Stomach (tissue), 4 donors: ENCODE results near the gene HMGB4.

ENCODE experiments used
- CTCF ChIP-seq, 7 experiments: fragments of 450-650 bp in 4 of 7; fragments of 200-600 bp in 3 of 7; sonication (generic) in 3 of 7; IDR thresholded peaks; one replicate each; pipeline ENCODE4 v1.5.1; 2016 to 2019; ENCODE audit warnings: antibody characterized with exemption in 7 of 7, control low read depth in 2 of 7, mild to moderate bottlenecking in 1 of 7
- POLR2AphosphoS5 ChIP-seq, 3 donors: sonication (generic); formaldehyde crosslinking; IDR thresholded peaks; one replicate each; pipeline ENCODE4 v1.6.1; 2016; ENCODE audit warnings: antibody characterized with exemption in 3 of 3

DNA sequence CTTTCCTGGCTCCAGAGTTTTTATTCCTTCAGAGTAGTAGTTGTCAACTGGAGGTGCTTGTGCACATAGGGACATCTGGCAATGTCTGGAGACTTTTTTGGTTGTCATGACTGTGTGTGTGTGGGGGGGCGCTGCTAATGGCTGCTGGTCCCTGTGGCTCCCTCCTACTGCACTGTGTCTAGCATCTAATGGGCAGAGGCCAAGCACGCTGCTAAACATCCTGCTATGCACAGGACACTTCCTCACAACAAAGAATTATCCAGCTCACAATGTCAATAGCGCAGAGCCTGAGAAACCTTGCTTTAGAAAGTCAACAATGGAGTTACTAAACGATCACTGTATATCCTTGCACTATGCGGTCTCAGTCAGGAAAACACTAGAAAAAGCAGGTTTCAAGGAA, 19.7 kb upstream of the HMGB4 start:
- no peak for TF ChIP-seq POLR2AphosphoS5 (IDR thresholded peaks at IDR 0.05)
- TF ChIP-seq CTCF (IDR thresholded peaks at IDR 0.05), result no peak
